ENCODE data around the gene PPP1R16B.

Gene PPP1R16B

DNA sequence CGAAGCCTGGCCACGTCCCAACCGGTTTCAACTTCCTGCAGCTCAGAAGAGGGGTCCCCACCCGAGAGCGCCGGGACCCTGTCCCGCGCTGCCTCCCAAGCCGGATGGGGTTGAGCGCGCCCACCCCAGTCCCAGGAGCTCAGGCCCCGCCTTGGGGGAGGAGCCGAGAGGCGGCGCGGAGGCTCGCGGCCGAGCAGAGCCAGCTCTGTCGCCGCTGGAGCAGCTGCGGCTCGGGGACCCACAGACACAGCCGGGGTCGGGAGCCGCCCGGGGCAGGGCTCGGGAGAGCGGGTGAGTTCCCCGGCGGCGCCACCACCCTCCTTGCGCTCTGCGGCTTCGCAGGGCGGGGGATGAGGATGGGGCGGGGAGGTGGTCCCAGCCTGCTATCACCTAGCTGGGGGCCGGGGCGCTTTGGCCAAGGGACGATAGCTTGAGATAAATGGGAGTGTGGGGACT lies at the start of gene PPP1R16B:
TSS of gene PPP1R16B (plus strand) at position 196 of the 456 bp plus-strand sequence. CDS start 30,229 bp downstream, outside the sequence.
- peak; percentile 70 for DNase-seq

DNA sequence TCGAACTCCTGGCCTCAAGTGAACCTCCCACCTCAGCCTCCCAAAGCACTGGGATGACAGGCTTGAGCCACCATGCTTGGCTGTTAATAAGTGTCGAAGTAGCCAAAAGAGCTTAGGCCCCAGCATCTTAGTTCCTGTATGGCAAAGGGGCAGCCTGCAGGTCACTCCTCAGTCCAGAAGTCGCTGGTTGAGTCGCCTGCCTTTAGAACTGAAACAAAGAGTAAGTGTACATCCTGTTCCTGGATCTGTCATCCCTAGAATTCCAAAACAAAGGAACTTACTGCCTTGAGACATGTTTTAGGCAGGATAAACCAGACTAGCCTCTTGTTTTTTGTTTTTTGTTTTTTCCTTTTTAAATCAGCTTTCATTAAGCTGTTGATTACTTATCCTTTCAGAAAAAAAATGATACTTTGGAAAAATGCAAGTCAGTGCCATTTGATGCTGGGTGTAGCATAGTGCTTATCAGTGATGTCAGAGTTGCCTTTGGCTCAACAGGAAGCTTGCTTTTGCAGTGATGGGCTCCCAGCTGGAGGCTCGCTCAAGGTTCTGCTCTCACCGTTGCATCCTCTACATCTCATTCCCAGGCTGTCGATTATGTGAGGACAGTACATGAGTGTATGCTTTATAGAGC lies 48.2 kb upstream of the PPP1R16B start:
- no peak for DNase-seq

DNA sequence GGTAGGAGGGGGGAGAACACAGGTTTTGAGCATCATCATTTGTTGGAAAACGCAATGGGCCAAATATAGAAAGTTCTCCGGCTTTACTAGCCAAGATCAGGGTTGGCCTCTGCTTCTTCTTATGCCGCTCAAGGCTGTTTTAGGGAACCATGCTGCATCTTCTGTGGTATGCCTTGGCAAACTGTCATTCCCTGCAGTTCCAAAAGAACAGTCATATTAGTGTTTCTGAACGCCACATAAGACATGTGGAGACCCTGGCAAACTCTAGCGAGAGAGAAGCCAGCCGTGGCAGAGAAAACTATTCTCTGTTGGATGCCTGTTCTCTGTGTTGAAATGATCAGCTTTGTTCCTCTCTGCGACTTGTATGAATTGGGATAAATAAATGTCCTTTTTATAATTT lies 46.4 kb upstream of the PPP1R16B start:
- DNase-seq: no peak

DNA sequence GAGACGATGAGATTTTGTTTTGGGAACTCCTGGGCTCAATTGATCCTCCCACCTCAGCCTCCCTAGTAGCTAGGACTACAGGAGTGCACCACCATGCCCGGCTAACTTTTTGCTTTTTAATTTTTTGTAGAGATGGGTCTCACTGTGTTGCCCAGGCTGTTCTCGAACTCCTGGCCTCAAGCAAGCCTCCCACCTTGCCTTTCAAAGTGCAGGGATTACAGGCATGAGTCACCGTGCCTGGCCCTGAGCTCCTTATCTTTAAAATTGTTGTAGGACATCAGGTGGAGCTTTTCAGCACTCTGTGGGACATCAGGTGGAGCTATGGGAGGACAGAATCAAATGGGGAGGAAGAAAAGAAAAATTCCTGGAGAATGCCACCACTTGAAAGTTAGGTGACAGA lies 44.5 kb upstream of the PPP1R16B start:
- no peak for DNase-seq

DNA sequence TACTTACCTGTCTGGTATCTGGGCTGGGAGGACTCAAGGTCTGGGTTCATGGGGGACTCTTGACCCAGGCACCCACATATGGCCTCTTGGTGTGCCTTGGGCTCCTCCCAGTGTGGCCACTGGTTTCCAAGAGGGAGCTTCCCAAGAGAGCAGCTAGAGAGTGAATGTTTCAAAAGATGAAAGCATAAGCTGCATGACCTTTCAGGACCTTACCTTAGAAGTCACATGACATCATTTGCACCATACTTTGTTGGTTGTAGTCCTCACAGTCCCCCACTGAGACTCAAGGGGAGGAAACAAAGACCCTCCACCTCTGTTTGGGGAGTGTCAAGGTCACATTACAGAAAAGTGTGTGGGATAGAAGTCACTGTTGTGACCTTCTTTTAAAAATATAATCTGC lies 43.3 kb upstream of the PPP1R16B start:
- DNase-seq: no peak

DNA sequence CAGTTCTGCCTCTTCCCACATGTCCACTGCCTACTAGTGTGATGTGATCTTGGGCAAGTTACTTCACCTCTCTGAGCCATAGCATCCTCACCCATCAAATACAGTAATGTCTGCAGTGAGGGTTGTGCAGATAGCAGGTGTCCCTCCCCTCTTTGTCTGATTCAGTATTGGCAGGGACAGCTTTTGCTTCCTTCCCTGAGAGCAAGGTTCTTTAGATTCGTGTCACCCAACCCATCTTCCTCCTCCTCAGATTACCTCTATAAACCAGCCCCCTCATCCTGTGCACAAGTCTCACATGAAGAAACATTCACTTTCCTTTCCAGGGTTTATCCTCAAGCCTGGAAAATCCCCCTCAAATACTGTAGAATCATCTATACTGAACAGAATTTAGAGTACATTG lies 41.9 kb upstream of the PPP1R16B start:
- DNase-seq: no peak

DNA sequence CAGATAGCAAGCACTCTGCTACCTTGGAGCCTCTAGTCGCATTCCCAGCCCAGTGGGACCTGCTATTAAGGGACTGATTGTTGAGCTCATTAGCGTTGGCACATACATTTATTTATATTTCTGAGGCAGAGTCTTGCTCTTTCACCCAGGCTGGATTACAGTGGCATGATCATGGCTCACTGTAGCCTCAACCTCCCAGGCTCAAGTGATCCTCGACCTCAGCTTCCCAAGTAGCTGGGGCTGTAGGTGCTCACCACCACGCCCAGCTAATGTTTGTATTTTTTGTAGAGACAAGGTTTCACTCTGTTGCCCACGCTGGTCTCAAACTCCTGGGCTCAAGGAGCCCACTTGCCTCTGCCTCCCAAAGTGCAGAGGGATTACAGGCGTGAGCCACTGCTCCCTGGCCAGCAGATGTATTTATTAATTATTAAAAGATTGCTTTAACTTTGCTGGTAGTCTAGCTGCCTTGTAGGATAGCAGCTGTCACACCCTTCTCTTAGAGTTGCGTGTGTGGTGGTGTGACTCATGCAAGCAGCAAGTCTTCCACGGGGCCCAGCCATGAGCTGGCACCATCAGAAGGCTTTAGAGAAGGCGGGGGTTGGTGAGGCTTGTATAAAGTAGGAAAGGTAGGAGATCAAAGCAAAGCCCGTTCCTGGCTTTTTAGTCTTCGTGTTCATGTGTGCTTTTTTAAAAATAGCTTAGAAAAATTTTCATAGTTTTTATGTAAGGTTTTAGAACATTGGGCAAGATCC lies 40.8 kb upstream of the PPP1R16B start:
- DNase-seq: no peak

DNA sequence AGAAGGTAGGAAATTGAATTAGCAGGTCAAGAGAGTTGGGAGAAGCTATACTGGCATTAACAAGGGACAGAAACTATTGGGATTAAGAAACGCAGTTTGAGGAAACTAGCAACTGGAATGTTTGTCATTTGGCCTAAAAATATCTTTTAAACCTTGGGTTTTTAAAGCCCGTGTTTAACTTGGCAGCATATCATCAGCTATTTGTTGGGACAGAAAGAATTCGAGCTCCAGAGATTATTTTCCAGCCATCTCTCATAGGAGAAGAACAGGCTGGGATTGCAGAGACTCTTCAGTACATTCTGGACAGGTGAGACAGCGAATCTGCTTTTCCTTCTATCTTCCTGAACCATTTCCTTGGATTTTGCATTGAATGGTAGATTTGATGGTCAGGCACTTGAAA lies 39.4 kb upstream of the PPP1R16B start:
- no peak for DNase-seq

DNA sequence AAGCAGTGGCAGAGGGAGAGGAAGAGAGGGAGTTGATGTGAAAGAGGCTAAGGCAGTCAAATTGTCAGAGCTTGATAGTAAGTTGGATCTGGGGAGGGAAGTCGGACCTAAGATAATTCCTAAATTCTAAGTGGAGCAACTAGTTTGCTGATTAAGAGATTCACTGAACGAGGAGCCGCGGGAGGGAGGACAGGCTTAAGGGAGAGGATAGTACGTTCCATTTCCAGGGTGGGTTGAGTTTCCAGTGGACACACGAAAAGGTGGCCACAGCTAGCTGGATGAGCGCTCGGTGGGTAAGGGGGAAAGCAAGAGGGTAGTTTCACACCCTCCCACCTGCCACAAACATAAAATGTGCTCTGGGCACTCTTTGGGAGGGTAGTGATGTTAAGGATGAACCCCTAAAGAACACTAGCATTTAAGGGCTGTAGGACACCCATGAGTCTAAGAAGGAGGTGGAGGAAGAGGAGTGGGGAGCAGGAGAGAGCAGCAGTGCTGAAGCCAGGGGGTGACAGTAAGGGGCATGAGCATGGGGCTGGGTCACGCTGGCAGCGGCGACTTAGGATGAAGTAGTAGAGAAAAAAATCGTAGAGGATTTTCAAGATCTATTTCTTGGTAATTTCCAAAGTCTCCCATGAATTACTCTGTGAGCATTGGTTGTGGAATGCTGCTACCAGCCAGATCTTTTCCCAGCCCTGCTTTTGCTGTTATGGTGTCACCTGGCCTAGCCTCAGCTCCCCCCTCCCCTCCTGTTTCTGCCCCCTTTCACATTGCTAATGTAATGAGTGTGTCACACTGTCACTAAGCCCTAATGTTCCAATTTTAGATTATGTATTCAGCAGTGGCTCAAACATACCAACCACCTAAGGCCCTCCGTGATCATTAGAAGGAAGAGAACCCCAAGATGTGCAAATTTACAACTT lies 35.9 kb upstream of the PPP1R16B start:
- DNase-seq: no peak

DNA sequence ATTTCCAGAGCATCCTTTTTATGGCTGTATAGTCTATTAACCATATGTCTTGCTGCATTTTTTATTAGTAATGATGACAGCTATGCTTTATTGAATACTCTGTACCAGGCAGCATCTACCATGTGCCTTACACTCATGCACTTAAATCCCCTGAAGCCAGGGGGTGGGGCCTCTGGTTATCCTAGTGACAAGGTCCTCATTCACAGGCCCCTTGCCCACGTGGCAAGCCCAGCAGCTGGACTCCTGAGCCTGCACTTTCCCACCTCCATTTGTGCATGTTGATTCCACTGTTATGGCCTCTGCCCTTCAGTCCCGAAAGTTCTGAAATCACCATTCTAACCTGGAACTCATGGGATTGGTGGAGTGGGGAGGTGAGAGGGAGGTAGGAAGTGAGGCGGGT lies 35.0 kb upstream of the PPP1R16B start:
- DNase-seq: no peak

DNA sequence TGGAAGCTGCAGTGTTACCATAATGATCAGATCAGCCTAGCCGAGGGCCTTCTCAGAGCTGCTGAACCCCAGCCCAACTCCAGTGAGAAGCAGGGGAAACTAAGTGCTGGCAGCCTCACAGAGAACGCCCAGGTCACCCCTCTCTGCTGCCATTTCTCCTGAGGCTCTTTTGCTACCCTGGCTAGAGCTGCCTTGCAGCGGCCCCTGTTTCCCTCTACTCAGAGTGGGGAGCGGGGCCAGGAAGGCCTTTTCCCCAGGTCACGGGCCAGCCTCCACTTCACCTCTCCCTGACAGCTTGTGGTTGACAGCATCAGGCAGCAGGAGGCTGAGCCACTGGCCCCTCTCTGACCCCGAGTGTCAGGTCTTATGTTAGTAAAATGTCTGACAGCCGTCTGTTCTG lies 34.5 kb upstream of the PPP1R16B start:
- no peak for DNase-seq

DNA sequence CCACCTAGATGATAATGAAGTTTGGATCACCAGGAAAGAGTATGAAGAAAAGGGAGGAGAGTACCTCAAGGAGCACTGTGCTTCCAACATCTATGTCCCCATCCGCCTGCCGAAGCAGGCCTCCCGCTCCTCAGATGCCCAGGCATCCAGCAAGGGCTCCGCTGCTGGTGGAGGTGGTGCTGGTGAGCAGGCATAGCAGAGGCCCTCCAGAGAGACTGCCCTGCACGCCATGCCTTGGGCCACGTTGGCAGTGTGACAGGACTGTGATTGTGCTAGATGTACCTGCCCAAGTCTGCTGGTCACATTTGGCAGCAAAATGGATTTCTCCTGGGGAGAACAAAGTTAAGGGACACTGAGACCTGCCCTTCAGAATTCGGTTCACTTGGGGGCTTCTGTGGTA lies 33.9 kb upstream of the PPP1R16B start:
- no peak for DNase-seq

DNA sequence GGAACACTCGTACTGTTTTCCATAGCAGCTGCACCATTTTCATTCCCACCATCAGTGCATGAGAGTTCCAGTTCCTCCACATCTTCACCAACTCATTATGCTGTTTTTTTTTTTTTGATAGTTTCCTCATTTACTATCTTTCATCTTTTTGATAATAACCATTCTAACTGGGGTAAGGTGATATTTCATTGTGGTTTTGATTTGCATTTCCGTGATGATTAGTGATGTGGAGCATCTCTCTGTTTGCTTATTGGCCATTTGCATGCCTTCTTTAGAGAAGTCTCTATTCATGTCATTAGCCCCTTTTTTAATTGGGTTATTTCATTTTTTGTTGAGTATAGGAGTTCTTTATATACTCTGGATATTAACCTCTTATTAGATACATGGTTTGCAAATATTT lies 31.3 kb upstream of the PPP1R16B start:
- no peak for DNase-seq

DNA sequence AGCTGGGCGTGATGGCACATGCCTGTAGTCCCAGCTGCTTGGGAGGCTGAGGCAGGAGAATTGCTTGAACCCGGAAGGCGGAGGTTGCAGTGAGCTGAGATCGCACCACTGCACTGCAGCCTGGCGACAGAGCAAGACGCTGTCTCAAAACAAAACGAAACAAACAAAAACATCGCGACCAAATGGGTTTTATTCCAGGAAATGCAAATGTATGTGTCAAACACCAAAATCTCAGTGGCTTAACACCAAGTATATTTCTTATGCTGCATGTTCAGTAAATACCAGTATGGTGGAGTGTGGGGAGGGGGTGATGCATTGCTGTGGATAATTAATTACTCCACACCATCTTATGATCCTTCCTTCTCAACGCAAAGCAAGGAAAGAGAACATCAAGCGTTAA lies 29.1 kb upstream of the PPP1R16B start:
- no peak for DNase-seq

DNA sequence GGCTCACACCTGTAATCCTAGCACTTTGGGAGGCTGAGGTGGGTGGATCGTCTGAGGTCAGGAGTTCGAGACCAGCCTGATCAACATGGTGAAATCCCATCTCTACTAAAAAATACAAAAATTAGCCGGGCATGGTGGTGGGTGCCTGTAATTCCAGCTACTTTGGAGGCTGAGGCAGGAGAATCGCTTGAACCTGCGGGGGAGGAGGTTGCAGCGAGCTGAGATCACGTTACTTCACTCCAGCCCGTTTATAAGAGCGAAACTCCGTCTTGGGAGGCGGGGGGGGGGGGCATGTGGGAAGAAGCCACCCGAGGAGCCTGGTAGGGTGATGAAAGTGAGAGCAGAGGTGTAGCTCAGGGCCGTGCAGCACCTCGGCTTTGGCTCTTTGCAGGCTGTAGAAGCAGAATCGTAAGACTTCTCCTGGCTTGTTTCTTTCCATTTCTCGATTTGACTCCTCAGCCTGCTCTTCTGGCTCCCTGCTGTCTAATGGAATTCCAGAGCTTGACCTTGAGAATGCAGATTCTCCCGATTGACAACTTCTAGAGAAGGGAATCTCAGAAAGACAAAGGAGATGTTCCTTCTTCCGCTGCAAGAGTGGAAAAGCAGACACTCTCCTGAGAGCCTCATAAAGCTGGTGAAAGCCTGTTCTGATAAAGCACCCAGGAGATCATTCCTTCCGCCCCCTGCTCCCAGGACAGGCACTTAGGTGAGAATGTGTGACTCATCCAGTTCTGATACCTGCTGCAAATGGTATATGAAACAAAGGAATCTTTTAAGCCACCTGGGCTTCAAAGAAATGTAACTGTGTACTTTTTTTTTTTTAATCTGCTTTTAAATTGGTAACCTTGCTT lies 26.0 kb upstream of the PPP1R16B start:
- no peak for DNase-seq

DNA sequence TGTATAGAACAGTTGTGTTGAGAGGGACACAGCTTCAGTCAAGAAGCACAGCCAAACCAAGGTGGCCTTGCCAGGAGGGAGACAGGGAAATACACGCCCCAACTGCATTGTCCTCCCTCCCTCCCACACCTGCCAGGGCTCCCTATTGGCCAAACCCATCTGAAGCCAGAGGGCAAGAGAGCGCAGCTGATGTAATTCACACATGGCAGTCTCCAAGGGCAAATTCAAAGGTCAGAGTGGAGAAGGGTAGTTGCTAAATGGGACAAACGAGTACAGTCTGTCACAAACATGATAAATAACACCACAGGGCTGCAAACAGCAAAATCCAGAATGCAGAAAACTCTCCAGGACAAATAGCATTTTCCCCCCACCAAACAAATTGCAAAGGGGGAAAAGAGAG lies 23.2 kb upstream of the PPP1R16B start:
- DNase-seq: no peak

DNA sequence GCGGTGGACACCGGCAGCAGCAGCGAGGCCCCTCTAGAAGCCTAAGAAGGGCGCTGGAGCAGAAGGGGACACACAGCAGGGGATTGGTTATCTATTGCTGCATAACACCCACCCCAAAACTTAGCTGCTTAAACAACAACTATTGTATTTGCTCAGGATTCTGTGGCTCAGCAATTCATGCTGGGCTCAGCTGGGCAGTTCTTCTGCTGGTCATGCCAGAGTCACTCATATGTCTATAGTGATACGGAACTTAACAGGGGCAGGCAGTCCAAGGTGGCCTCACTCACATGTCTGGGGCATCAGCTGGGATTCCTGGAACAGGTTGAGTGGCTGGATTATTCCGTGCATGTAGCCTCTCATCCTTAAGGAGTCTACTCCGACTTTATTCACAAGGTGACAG lies 17.6 kb upstream of the PPP1R16B start:
- DNase-seq: no peak

DNA sequence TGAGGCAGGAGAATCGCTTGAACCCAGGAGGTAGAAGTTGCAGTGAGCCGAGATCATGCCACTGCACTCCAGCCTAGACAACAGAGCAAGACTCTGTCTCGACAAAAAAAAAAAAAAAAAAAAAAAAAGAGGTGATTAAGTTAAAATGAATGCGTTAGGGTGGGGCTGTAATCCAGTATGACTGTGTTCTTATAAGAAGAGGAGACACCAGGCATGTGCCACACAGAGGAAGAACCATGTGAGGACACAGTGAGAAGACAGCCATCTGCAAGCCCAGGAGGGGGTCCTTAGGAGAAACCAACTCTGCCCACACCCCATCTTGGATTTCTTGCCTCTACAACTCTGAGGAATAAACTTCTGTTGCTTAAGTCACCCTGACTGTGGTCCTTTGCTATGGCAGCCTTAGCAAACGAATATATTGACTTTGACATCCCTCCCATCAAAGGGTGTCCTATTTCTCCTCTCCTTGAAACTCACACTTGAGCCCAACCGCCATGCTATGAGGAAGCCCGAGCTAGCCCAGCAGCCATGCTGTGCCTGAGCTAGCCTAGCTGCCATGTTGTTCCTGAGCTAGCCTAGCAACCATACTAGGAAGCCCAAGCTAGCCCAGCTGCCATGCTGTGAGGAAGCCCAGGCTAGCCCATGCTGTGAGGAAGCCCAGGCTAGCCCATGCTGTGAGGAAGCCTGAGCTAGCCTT lies 15.8 kb upstream of the PPP1R16B start:
- DNase-seq: no peak

DNA sequence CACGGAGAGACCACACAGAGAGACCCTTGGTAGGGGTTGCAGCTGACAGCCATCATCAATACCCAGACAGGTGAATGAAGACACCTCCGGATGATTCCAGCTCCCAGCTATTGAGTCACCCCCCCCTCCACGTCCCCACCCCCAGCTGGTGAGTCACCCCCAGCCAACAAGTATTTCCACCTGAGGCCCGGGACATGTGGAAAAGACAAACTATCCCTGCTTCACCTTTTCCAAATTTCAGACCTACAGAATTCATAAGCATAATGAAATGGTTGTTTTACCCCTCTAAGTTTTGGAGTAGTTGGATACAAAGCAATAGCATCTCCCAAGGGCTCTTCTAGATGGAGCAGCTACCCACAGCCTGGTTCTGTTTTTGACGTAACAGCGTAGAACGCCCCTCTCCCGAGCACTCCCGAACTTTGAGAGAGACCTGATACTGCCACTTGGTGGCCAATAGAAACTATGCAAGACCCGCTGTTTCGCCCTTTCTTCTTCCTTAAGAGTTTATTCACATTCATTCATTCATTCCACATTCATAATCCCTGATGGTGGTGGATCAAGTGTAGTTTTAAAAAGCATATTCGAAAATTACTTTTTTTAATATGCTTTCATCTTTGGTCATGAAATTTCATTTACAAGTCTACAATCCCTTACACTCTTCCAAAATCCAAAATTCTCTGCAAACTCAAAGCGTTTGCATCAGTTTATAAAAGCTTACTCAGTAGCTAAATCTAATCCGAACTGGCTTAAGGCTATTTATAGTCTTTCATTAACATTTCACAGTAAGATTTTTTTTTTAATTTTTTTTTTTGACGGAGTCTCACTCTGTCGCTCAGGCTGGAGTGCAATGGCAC lies 15.1 kb upstream of the PPP1R16B start:
- no peak for DNase-seq

DNA sequence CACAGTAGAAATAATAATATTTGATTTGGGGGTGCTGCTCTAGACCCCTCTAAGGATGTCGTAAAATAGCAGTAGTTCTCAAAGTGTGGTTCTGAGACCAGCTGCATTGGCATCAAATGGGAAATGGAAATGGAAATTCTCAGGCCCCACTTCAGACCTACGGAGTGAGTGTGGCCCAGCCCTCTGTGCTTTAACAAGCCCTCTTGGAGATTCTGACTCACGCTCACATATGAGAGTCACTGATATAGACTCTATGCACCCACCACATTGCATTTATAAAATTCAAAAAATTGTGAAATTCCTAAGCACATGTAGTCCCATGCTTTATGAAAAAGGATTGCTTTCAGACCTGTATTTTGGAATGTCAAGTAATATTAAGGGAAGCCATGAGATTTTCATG lies 14.2 kb upstream of the PPP1R16B start:
- DNase-seq: no peak

DNA sequence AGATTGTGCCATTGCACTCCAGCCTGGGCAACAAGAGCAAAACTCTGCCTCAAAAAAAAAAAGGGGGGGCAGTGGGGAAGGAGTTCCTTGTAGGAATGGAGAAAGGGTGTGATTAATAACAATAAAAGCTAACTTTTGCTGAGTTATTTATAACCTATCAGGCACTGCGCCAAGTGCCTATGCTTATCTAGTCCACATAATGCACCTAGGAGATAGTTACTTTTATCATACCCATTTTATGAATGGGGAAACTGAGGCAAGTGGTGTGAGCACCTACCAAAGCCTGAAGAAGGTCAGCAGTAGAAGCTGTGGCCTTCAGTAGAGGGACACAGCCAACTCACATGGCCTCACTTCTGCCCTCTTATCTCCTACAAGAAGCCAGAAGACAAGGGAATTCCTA lies 13.6 kb upstream of the PPP1R16B start:
- no peak for DNase-seq

Measured in activated CD4-positive, alpha-beta T cell treated with anti-CD3 and anti-CD28 coated beads, Interleukin-2, amount 50 U/mL, for 1 hour (primary cell).